ENCODE measurements around the gene HSD17B14. TPM values are rescaled to one million over a fixed set of nuclear protein-coding genes. Genes with fewer than 3 reads are reported as not detected.

Gene HSD17B14
- total RNA-seq, 1 experiment from 2014 or later, result 2.6 TPM

GRCh38 chr19:48874303-48875135, 38.2 kb upstream of the HSD17B14 start:
- no peaks in the 10 kb centered on the region for H3K9me3 Mint-ChIP-seq (ENCODE audit: low read depth, unreplicated experiment)
- no peak for DNase-seq

DNA sequence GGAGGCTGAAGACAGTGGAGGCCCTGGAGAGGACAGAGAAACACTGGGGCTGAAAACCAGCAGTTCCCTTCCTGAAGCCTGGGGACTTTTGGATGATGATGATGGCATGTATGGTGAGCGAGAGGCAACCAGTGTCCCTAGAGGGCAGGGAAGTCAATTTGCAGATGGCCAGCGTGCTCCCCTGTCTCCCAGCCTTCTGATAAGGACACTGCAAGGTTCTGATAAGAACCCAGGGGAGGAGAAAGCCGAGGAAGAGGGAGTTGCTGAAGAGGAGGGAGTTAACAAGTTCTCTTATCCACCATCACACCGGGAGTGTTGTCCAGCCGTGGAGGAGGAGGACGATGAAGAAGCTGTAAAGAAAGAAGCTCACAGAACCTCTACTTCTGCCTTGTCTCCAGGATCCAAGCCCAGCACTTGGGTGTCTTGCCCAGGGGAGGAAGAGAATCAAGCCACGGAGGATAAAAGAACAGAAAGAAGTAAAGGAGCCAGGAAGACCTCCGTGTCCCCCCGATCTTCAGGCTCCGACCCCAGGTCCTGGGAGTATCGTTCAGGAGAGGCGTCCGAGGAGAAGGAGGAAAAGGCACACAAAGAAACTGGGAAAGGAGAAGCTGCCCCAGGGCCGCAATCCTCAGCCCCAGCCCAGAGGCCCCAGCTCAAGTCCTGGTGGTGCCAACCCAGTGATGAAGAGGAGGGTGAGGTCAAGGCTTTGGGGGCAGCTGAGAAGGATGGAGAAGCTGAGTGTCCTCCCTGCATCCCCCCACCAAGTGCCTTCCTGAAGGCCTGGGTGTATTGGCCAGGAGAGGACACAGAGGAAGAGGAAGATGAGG, 37.4 kb upstream of the HSD17B14 start:
- CTCF ChIA-PET, result interaction anchor here (0.6 to 2.2 kb wide), 3 partner anchors 26 to 263 kb away, joined by 3 to 10 read pairs (median 7); partner anchors contain the start of gene NUCB1
- TF ChIP-seq CTCF (IDR thresholded peaks at IDR 0.05; ENCODE audit: unreplicated experiment), result no peak
- Mint-ChIP-seq H3K36me3 (ENCODE audit: insufficient read depth, unreplicated experiment) (peaks cover 72% of the 10 kb centered on the region), H3K27ac (ENCODE audit: unreplicated experiment) (peak overlapping the region; percentile 100), H3K4me3 (ENCODE audit: low read depth, unreplicated experiment) (peak overlapping the region; percentile 95), H3K9me3 (ENCODE audit: low read depth, unreplicated experiment) (no peaks in the 10 kb centered on the region), H3K4me1 (ENCODE audit: low read depth, unreplicated experiment) (peaks cover 36% of the 10 kb centered on the region), H3K27me3 (ENCODE audit: unreplicated experiment) (peaks cover 8% of the 10 kb centered on the region)
- intact Hi-C loops (cut with micrococcal nuclease; ENCODE audit: unreplicated experiment), result loop anchor here (2.0 kb wide), 1 partner anchor 91 kb away; the partner anchor contains the start of gene FTL
- BruUV-seq (replicated peaks), result no TSS peak
- no peak for DNase-seq

More at GRCh38 chr19:48874303-48875135, 38.2 kb upstream of the HSD17B14 start:
- Mint-ChIP-seq H3K27ac (ENCODE audit: unreplicated experiment) (peak overlapping the region; percentile 100), H3K27me3 (ENCODE audit: unreplicated experiment) (peaks cover 8% of the 10 kb centered on the region), H3K4me1 (ENCODE audit: low read depth, unreplicated experiment) (peaks cover 33% of the 10 kb centered on the region), H3K36me3 (ENCODE audit: insufficient read depth, unreplicated experiment) (peaks cover 80% of the 10 kb centered on the region), H3K4me3 (ENCODE audit: low read depth, unreplicated experiment) (peak overlapping the region; percentile 95)
- TSS peak; percentile 13 for BruUV-seq (replicated peaks)
- TF ChIP-seq CTCF (IDR thresholded peaks at IDR 0.05; ENCODE audit: unreplicated experiment), result no peak
- CTCF ChIA-PET, result interaction anchor here (0.9 to 2.2 kb wide), 3 partner anchors 25 to 96 kb away, joined by 3 to 10 read pairs (median 7); partner anchors contain the start of gene NUCB1
- intact Hi-C loops (cut with micrococcal nuclease; ENCODE audit: unreplicated experiment), result loop anchor here (2.0 kb wide), 1 partner anchor 90 kb away; the partner anchor contains the start of gene FTL

GRCh38 chr19:48872884-48873475, 36.7 kb upstream of the HSD17B14 start:
- no TSS peak for BruUV-seq (replicated peaks)
- H3K27ac Mint-ChIP-seq (ENCODE audit: unreplicated experiment), result peak overlapping the region; percentile 100
- intact Hi-C loops (cut with micrococcal nuclease; ENCODE audit: unreplicated experiment), result no loop called here
- H3K9me3 Mint-ChIP-seq (ENCODE audit: low read depth, unreplicated experiment), result no peaks in the 10 kb centered on the region
- DNase-seq, result peak; percentile 91
- H3K4me1 Mint-ChIP-seq (ENCODE audit: low read depth, unreplicated experiment), result peaks cover 43% of the 10 kb centered on the region
- no peak for TF ChIP-seq CTCF (IDR thresholded peaks at IDR 0.05; ENCODE audit: unreplicated experiment)
- H3K4me3 Mint-ChIP-seq (ENCODE audit: low read depth, unreplicated experiment), result peak overlapping the region; percentile 95
- CTCF ChIA-PET, result interaction anchor here (0.6 to 1.4 kb wide), 2 partner anchors 98 to 262 kb away, joined by 3 to 4 read pairs; no protein-coding TSS in a partner anchor
- H3K27me3 Mint-ChIP-seq (ENCODE audit: unreplicated experiment), result peaks cover 8% of the 10 kb centered on the region
- H3K36me3 Mint-ChIP-seq (ENCODE audit: insufficient read depth, unreplicated experiment), result peaks cover 70% of the 10 kb centered on the region
